BLaER1 treated with 17β-estradiol and CSF1 and Interleukin-3, amounts not matched to agents 10 nM and 100 nM (cell line): Measurements from ENCODE around the gene SMTNL1.

Source experiments
- H3K27ac ChIP-seq, 11 experiments: shearing (Covaris generic); formaldehyde crosslinking; 2 replicates each; pipeline ENCODE4 v1.8.1; 2022
- H3K27me3 ChIP-seq, 11 experiments: shearing (Covaris generic); formaldehyde crosslinking; 2 replicates each; pipeline ENCODE4 v1.8.1; 2022
- H3K36me3 ChIP-seq, 11 experiments: shearing (Covaris generic); formaldehyde crosslinking; 2 replicates each; pipeline ENCODE4 v1.8.1; 2022
- H3K4me1 ChIP-seq, 10 experiments: shearing (Covaris generic); formaldehyde crosslinking; 2 replicates each; pipeline ENCODE4 v1.8.1; 2022
- H3K4me2 ChIP-seq, 11 experiments: shearing (Covaris generic); formaldehyde crosslinking; 2 replicates each; pipeline ENCODE4 v1.8.1; 2022
- H3K4me3 ChIP-seq, 10 experiments: shearing (Covaris generic); formaldehyde crosslinking; 2 replicates each; pipeline ENCODE4 v1.8.1; 2022
- H3K9ac ChIP-seq, 11 experiments: shearing (Covaris generic); formaldehyde crosslinking; 2 replicates each; pipeline ENCODE4 v1.8.1; 2022
- H3K9me3 ChIP-seq, 11 experiments: shearing (Covaris generic); formaldehyde crosslinking; replicated peaks in 1 of 11; 2 replicates each; pipeline ENCODE4 v1.8.1; 2022
- H4K20me1 ChIP-seq, 11 experiments: shearing (Covaris generic); formaldehyde crosslinking; 2 replicates each; pipeline ENCODE4 v1.8.1; 2022
- Cebpa-rat ChIP-seq, 11 experiments: shearing (Covaris generic); IDR thresholded peaks; 2 replicates each; pipeline ENCODE4 v1.8.1; 2022

The SMTNL1 gene

GRCh38 chr11:57560146-57560545 is 22.8 kb downstream of the SMTNL1 start:
- Histone ChIP-seq H3K9ac (no peak overlapping the region), H3K9me3 (no peaks in the 10 kb centered on the region), H3K27me3 (no peaks in the 10 kb centered on the region), H3K27ac (no peak overlapping the region), H3K4me2 (no peak overlapping the region), H3K4me3 (no peak overlapping the region), H4K20me1 (peaks cover 0 to 22% (median 10%) of the 10 kb centered on the region in 11 experiments; a peak in 7 of 22 replicates), H3K36me3 (peaks cover 48 to 69% (median 53%) of the 10 kb centered on the region in 11 experiments), H3K4me1 (peaks cover under 1 to 8% (median 3%) of the 10 kb centered on the region in 10 experiments)
- no peak for TF ChIP-seq Cebpa-rat (IDR thresholded peaks at IDR 0.05)

DNA sequence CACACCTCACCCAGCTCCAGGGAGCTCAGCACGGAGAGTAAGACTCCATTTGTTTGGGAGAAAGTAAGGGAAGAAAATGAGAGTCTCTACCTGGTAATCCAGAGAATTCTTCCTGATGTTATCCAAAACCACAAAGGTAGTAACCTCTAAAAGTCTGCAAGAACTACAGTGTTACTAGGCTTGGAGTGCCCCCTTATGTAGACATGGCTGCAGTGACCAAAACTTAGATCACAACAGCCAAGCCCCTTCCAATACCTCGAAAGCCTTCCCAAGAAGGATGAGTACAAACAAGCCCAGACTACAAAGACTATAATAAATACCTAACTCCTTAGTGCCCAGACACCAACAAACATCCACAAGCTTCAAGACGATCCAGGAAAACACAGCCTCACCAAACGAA is 25.2 kb downstream of the SMTNL1 start:
- H3K9me3 ChIP-seq: no peaks in the 10 kb centered on the region
- H4K20me1 ChIP-seq: peaks cover 0 to 22% (median 10%) of the 10 kb centered on the region in 11 experiments; a peak in 7 of 22 replicates
- no peak overlapping the region for H3K4me2 ChIP-seq
- H3K4me3 ChIP-seq: no peak overlapping the region
- H3K36me3 ChIP-seq: peaks cover 24 to 45% (median 28%) of the 10 kb centered on the region in 11 experiments
- H3K27ac ChIP-seq: no peak overlapping the region
- TF ChIP-seq Cebpa-rat (IDR thresholded peaks at IDR 0.05): no peak
- H3K9ac ChIP-seq: no peak overlapping the region
- no peaks in the 10 kb centered on the region for H3K27me3 ChIP-seq
- peaks cover 16 to 27% (median 20%) of the 10 kb centered on the region in 10 experiments for H3K4me1 ChIP-seq

DNA sequence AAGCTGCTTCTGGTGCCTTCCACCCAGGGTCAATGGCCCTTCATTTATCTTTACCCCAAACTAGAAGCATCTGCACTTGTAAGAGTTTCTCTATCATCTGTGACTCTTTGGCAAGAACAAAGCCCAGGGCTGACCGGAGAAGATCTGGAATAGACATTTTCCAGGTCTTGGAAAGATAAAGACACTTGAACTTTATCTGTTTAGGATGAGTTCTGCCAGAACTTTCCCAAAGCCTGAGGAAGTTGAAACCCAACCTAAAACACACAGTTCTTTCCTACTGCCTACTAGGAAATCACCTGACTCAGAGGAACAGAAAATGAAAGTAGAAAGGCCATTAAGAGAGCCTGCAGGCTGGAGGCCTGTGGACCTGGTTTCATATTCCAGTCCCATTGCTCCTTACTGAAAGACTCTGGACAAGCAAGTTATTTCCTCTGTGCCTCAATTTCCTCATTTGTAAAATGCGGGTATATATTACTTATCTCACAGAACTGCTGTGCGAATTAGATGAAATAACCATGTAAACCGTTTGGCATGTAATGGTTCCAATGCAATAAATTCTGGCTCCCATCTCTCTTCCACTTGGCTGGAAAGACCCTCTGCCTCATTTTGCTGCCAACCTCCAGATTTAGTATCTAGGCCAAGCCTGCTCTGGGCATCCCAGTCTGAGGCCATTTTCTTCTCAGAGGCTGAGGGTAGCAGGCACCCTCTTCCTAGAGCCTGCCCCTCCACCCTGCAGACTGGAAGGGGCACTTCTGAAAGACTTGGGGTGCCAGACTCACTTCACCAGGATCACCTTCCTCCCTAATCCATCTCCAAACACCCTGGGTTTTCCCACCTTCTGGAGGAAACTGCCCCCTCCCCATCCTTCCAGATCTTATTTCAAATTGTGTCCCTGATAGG is 28.9 kb downstream of the SMTNL1 start:
- Histone ChIP-seq H3K9ac (peak overlapping the region; percentile 63 to 91 (median 84); a peak in 21 of 22 replicates), H3K4me3 (peak overlapping the region; percentile 75 to 95 (median 84)), H4K20me1 (peaks cover 0 to 16% (median 7%) of the 10 kb centered on the region in 11 experiments; a peak in 7 of 22 replicates), H3K4me1 (peaks cover 38 to 48% (median 41%) of the 10 kb centered on the region in 10 experiments), H3K4me2 (peak overlapping the region; percentile 88 to 100 (median 97)), H3K9me3 (no peaks in the 10 kb centered on the region), H3K27ac (peak overlapping the region; percentile 61 to 89 (median 81)), H3K27me3 (no peaks in the 10 kb centered on the region), H3K36me3 (peaks cover 0 to 17% (median 0%) of the 10 kb centered on the region in 11 experiments; a peak in 5 of 22 replicates)
- no peak for TF ChIP-seq Cebpa-rat (IDR thresholded peaks at IDR 0.05)

DNA sequence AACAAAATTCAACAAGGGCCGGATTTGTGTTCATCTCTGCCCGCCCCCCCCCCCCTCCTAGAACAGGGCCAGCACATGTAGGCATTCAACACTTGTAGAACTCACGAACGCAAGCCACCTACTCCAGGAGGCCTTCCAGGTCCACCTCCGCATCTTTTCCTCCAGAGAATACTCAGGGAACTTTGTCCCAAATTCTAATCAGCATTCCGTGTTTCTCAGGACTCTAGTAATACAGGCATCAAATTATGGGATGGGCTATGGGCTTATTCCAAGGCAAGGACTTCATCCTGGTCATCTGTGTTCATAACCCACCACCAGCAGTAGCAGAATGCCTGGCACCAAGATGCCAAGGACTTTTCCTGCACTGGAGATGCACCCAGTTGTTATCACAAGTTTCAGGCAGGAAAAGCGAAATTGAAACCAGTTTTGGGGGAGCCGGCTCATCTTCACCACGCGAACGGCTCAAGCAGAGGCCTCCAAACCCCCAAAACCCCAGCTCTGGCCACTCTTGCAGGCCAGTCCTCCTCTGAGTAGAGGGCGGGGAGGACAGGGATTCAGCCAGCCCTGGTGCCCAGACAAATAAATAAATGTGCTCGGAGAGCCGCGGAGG is 29.6 kb downstream of the SMTNL1 start:
- no peak for TF ChIP-seq Cebpa-rat (IDR thresholded peaks at IDR 0.05)
- Histone ChIP-seq H3K4me3 (peak overlapping the region; percentile 75 to 95 (median 84)), H3K27me3 (no peaks in the 10 kb centered on the region), H4K20me1 (peaks cover 0 to 8% (median 5%) of the 10 kb centered on the region in 11 experiments; a peak in 7 of 22 replicates), H3K36me3 (peaks cover 0 to 12% (median 0%) of the 10 kb centered on the region in 11 experiments; a peak in 5 of 22 replicates), H3K4me1 (peaks cover 46 to 56% (median 49%) of the 10 kb centered on the region in 10 experiments), H3K4me2 (peak overlapping the region; percentile 88 to 100 (median 97)), H3K27ac (peak overlapping the region; percentile 2 to 89 (median 82); a peak in 20 of 22 replicates), H3K9me3 (no peaks in the 10 kb centered on the region), H3K9ac (peak overlapping the region; percentile 71 to 91 (median 84))

DNA sequence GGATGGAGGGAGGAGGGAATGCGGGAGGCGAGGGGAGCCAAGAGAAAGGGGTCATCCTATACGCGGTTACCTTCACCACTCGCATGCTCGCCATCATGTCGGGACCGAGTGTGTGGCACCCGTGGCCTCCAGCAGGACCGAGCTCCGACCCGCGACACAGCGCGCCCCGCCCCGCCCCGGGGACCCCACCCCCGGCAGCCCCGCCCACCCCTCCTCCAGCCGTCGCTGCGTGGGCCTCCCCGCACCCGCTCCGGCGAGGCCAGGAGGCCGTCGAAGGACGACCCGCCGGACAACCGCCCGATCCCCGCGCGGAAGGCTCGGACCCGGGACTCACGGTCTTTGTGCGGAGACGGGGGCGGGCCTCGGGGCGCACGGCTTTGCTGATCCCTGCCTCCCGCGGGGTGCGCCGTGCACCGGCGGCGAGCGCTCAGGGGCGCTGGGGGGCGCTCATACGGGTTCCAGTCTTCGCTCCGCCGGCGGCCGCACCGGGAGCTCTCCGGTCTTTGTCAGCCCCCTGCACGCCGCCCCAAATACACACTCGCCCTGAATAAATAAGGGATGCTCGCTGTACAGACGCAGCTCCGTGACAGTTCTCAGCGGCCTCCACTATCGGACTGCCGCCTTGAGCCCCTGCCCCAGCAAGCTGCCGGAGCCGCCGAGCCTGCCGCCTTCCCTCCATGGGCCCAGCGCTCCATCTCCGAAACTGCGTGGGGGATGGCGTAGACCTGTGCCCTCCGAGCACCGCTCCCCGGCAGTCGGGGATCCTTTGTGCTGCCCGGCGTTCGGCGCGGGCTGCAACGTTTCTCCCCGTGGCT is 30.3 kb downstream of the SMTNL1 start, which contains the start of gene UBE2L6:
Gene UBE2L6, minus strand, starts transcription at position 158 of the 815 bp plus-strand sequence. Its CDS starts 61 bp downstream, at position 97.
- Histone ChIP-seq H3K4me1 (peaks cover 51 to 63% (median 55%) of the 10 kb centered on the region in 10 experiments), H3K4me3 (peak within 1 kb of the TSS; percentile 75 to 95 (median 84)), H3K9me3 (no peaks in the 10 kb centered on the region), H3K9ac (peak within 1 kb of the TSS; percentile 71 to 91 (median 84)), H3K4me2 (peak within 1 kb of the TSS; percentile 88 to 100 (median 97)), H3K36me3 (peaks cover 0 to 5% (median 0%) of the 10 kb centered on the region in 11 experiments; a peak in 2 of 22 replicates), H3K27ac (peak within 1 kb of the TSS; percentile 64 to 89 (median 82)), H3K27me3 (no peaks in the 10 kb centered on the region), H4K20me1 (peaks cover 0 to 1% (median 0%) of the 10 kb centered on the region in 11 experiments; a peak in 2 of 22 replicates)
- no peak for TF ChIP-seq Cebpa-rat (IDR thresholded peaks at IDR 0.05)

- H3K4me3 ChIP-seq: peak overlapping the region; percentile 75 to 95 (median 84)
- H3K36me3 ChIP-seq: no peaks in the 10 kb centered on the region
- no peaks in the 10 kb centered on the region for H4K20me1 ChIP-seq
- TF ChIP-seq Cebpa-rat (IDR thresholded peaks at IDR 0.05): no peak
- H3K27me3 ChIP-seq: no peaks in the 10 kb centered on the region
- peak overlapping the region; percentile 71 to 99 (median 88) for H3K4me2 ChIP-seq
- H3K4me1 ChIP-seq: peaks cover 51 to 64% (median 58%) of the 10 kb centered on the region in 10 experiments
- peak overlapping the region; percentile 71 to 91 (median 84); a peak in 21 of 22 replicates for H3K9ac ChIP-seq
- peak overlapping the region in 9 of 11 experiments; percentile 64 to 89 (median 82); a peak in 16 of 22 replicates for H3K27ac ChIP-seq
- H3K9me3 ChIP-seq: no peaks in the 10 kb centered on the region
Observed at GRCh38 chr11:57568330-57568766, 31.0 kb downstream of the SMTNL1 start.

DNA sequence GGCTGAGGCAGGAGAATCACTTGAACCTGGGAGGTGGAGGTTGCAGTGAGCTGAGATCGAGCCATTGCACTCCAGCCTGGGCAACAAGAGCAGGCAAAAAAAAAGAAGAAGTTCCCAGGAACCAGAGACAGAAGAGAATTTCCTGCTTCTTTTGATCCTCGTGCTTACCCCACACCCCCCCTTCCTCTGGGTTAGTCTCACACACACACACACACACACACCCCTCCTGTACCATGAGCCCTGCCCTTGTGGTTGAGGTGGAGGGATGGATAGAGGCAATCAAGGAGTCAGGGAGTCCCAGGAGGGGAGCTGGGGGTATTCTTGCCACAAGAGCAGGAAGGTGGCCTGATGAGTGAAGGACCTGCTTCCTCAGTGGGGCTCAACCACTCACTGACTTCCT is 34.2 kb downstream of the SMTNL1 start:
- Histone ChIP-seq H3K4me3 (no peak overlapping the region), H3K4me2 (peak overlapping the region; percentile 53 to 79 (median 64)), H3K4me1 (peaks cover 30 to 49% (median 40%) of the 10 kb centered on the region in 10 experiments), H3K9ac (peak overlapping the region in 1 of 11 experiments; percentile 38; a peak in 2 of 22 replicates), H3K36me3 (no peaks in the 10 kb centered on the region), H3K27me3 (no peaks in the 10 kb centered on the region), H3K9me3 (no peaks in the 10 kb centered on the region), H4K20me1 (no peaks in the 10 kb centered on the region), H3K27ac (peak overlapping the region in 8 of 11 experiments; percentile 2 to 55 (median 44); a peak in 10 of 22 replicates)
- TF ChIP-seq Cebpa-rat (IDR thresholded peaks at IDR 0.05): no peak

GRCh38 chr11:57574061-57574460 is 36.7 kb downstream of the SMTNL1 start:
- Histone ChIP-seq H3K36me3 (no peaks in the 10 kb centered on the region), H3K9me3 (no peaks in the 10 kb centered on the region), H4K20me1 (no peaks in the 10 kb centered on the region), H3K4me1 (peaks cover 21 to 34% (median 29%) of the 10 kb centered on the region in 10 experiments), H3K27me3 (no peaks in the 10 kb centered on the region), H3K27ac (no peak overlapping the region), H3K4me2 (no peak overlapping the region), H3K4me3 (no peak overlapping the region), H3K9ac (no peak overlapping the region)
- TF ChIP-seq Cebpa-rat (IDR thresholded peaks at IDR 0.05): no peak
